H1 (cell line): ENCODE results near the gene RIN3. TPM values are rescaled to one million over a fixed set of nuclear protein-coding genes. Genes with fewer than 3 reads are reported as not detected.

ENCODE experiments used
- CTCF ChIA-PET: fragments of 300-600 bp; sonication (Branson Sonifier 250); formaldehyde crosslinking; loops from one replicate; lab custom pipeline; 2021; ENCODE audit not compliant: partially characterized antibody; lab: Charles Lee
- POLR2A ChIA-PET: fragments of 300-600 bp; sonication (Branson Sonifier 250); formaldehyde crosslinking; loops from one replicate; lab custom pipeline; 2021; ENCODE audit warnings: inconsistent platforms; ENCODE audit not compliant: partially characterized antibody; lab: Charles Lee
- DNase-seq, 2 experiments: peaks; one replicate each; pipeline versions ENCODE4 v3.0.0 to v3.0.0-alpha.2; 2010 to 2022; ENCODE audit warnings: low spot score in 2 of 2, low read depth in 1 of 2, mixed read lengths in 1 of 2
- FAIRE-seq: peaks from 2 replicates; lab custom pipeline; 2011; peaks lifted over from hg19 to GRCh38; lab: Jason Lieb, UNC
- H2AFZ ChIP-seq: 2 replicates; pipeline ENCODE4 v1.8.1; 2012; ENCODE audit warnings: low read length, inconsistent platforms
- H2AK5ac ChIP-seq: 2 replicates; pipeline ENCODE4 v1.6.1; 2013; ENCODE audit warnings: low read depth, low read length
- H2BK120ac ChIP-seq: replicated peaks from 2 replicates; pipeline ENCODE3; 2013; ENCODE audit warnings: low read depth, low read length, inconsistent platforms
- H2BK12ac ChIP-seq: 2 replicates; pipeline ENCODE4 v1.6.1; 2013; ENCODE audit warnings: low read depth, low read length
- H2BK15ac ChIP-seq: 2 replicates; pipeline ENCODE4 v1.6.1; 2013; ENCODE audit warnings: low read length
- H2BK20ac ChIP-seq: 2 replicates; pipeline ENCODE4 v1.6.1; 2013; ENCODE audit warnings: low read length
- H2BK5ac ChIP-seq: 2 replicates; pipeline ENCODE4 v1.6.1; 2013; ENCODE audit warnings: low read depth, low read length
- H3K14ac ChIP-seq: 2 replicates; pipeline ENCODE4 v1.6.1; 2013; ENCODE audit warnings: inconsistent platforms; ENCODE audit not compliant: insufficient read length
- H3K18ac ChIP-seq: 2 replicates; pipeline ENCODE4 v1.6.1; 2013; ENCODE audit warnings: low read length; ENCODE audit errors: extremely low read depth
- H3K23ac ChIP-seq: 2 replicates; pipeline ENCODE4 v1.6.1; 2013; ENCODE audit warnings: inconsistent platforms; ENCODE audit not compliant: insufficient read length
- H3K23me2 ChIP-seq: 2 replicates; pipeline ENCODE4 v1.6.1; 2013; ENCODE audit warnings: low read depth, low read length
- H3K27ac ChIP-seq: 2 replicates; pipeline ENCODE4 v1.6.1; 2011; ENCODE audit warnings: low read depth, low read length, inconsistent platforms
- H3K27me3 ChIP-seq, 4 experiments: replicated peaks in 1 of 4; 1 replicate in 1 of 4; 2 replicates in 3 of 4; pipeline versions ENCODE4 v1.6.1 to v1.8.1; 2011 to 2013; ENCODE audit warnings: low read length in 3 of 4, mild to moderate bottlenecking in 3 of 4, inconsistent platforms in 2 of 4, mixed read lengths in 2 of 4, moderate library complexity in 1 of 4; ENCODE audit not compliant: control insufficient read depth in 3 of 4, insufficient read depth in 3 of 4; ENCODE audit errors: extremely low read depth in 1 of 4
- H3K36me3 ChIP-seq, 4 experiments: 2 replicates each; pipeline versions ENCODE4 v1.6.1 to v1.8.1; 2011 to 2013; ENCODE audit warnings: mild to moderate bottlenecking in 4 of 4, low read length in 3 of 4, moderate library complexity in 2 of 4, control low read depth in 1 of 4, inconsistent platforms in 1 of 4; ENCODE audit not compliant: insufficient read depth in 4 of 4, control insufficient read depth in 2 of 4
- H3K4ac ChIP-seq: replicated peaks from 2 replicates; pipeline ENCODE3; 2013; ENCODE audit warnings: low read length, low read depth, mixed read lengths, inconsistent platforms; ENCODE audit not compliant: insufficient read length
- H3K4me1 ChIP-seq, 4 experiments: replicated peaks in 1 of 4; 1 replicate in 1 of 4; 2 replicates in 3 of 4; pipeline versions ENCODE4 v1.6.1 to v1.8.1; 2011 to 2013; ENCODE audit warnings: low read length in 3 of 4, inconsistent platforms in 2 of 4, mixed read lengths in 1 of 4; ENCODE audit not compliant: insufficient read depth in 4 of 4, control insufficient read depth in 3 of 4
- H3K4me2 ChIP-seq, 2 experiments: 2 replicates each; pipeline versions ENCODE4 v1.6.1 to v1.8.1; 2011 to 2013; ENCODE audit warnings: low read depth in 2 of 2, low read length in 2 of 2, control low read depth in 1 of 2, inconsistent platforms in 1 of 2, mild to moderate bottlenecking in 1 of 2; ENCODE audit not compliant: insufficient read depth in 1 of 2
- H3K4me3 ChIP-seq, 4 experiments: fragments of 200-600, 300-600 bp in 1 of 4; sonication (generic), shearing (Covaris generic), sonication (Bioruptor Twin) in 1 of 4; 2 replicates each; pipeline versions ENCODE4 v1.5.1 to v1.8.1; 2011 to 2016; ENCODE audit warnings: low read length in 4 of 4, low read depth in 3 of 4, control low read depth in 2 of 4, inconsistent platforms in 2 of 4, mild to moderate bottlenecking in 2 of 4, mixed read lengths in 1 of 4, moderate library complexity in 1 of 4; ENCODE audit not compliant: insufficient read depth in 2 of 4; ENCODE audit errors: extremely low read depth in 1 of 4
- H3K56ac ChIP-seq: replicated peaks from 2 replicates; pipeline ENCODE3; 2013; ENCODE audit warnings: low read depth, mild to moderate bottlenecking, mixed read lengths, low read length, inconsistent platforms; ENCODE audit not compliant: insufficient read length
- H3K79me1 ChIP-seq: 2 replicates; pipeline ENCODE4 v1.6.1; 2013; ENCODE audit warnings: low read depth, low read length, control low read depth
- H3K79me2 ChIP-seq, 2 experiments: 2 replicates each; pipeline versions ENCODE4 v1.6.1 to v1.8.1; 2012 to 2013; ENCODE audit warnings: low read length in 2 of 2, mild to moderate bottlenecking in 2 of 2, inconsistent platforms in 1 of 2; ENCODE audit not compliant: insufficient read depth in 2 of 2, control insufficient read depth in 1 of 2
- H3K9ac ChIP-seq, 4 experiments: replicated peaks in 1 of 4; 1 replicate in 1 of 4; 2 replicates in 3 of 4; pipeline versions ENCODE4 v1.6.1 to v1.8.1; 2011 to 2013; ENCODE audit warnings: low read depth in 3 of 4, low read length in 3 of 4, control low read depth in 2 of 4, mild to moderate bottlenecking in 2 of 4, moderate library complexity in 2 of 4, inconsistent platforms in 1 of 4; ENCODE audit errors: extremely low read depth in 1 of 4
- H3K9me3 ChIP-seq, 2 experiments: 2 replicates each; pipeline versions ENCODE4 v1.6.1 to v1.8.1; 2012 to 2013; ENCODE audit warnings: mild to moderate bottlenecking in 2 of 2, moderate library complexity in 2 of 2, control low read depth in 1 of 2, inconsistent platforms in 1 of 2, low read depth in 1 of 2, low read length in 1 of 2, mixed read lengths in 1 of 2; ENCODE audit not compliant: insufficient read depth in 2 of 2
- H4K20me1 ChIP-seq, 2 experiments: replicated peaks in 1 of 2; 2 replicates each; pipeline versions ENCODE3 to v1.8.1; 2011 to 2013; ENCODE audit warnings: inconsistent platforms in 2 of 2, low read length in 2 of 2, mild to moderate bottlenecking in 1 of 2; ENCODE audit not compliant: insufficient read depth in 2 of 2, control insufficient read depth in 1 of 2
- H4K5ac ChIP-seq: 2 replicates; pipeline ENCODE4 v1.6.1; 2013; ENCODE audit warnings: low read length, low read depth, mixed read lengths, inconsistent platforms; ENCODE audit not compliant: insufficient read length
- H4K8ac ChIP-seq: 2 replicates; pipeline ENCODE4 v1.8.0; 2013; ENCODE audit warnings: mild to moderate bottlenecking, moderate library complexity, low read length, inconsistent platforms; ENCODE audit not compliant: insufficient read depth; ENCODE audit errors: extremely low read depth
- H4K91ac ChIP-seq: replicated peaks from 2 replicates; pipeline ENCODE3; 2013; ENCODE audit warnings: low read length, mixed read lengths, inconsistent platforms; ENCODE audit not compliant: insufficient read length
- BACH1 ChIP-seq: IDR thresholded peaks from 2 replicates; pipeline ENCODE4 v1.6.1; 2012; ENCODE audit warnings: low read length, improper control_type of control experiment
- SRF ChIP-seq: IDR thresholded peaks from 2 replicates; pipeline ENCODE4 v1.6.1; 2011; ENCODE audit warnings: mild to moderate bottlenecking, low read depth, low read length, moderate library complexity
- TEAD4 ChIP-seq: IDR thresholded peaks from 2 replicates; pipeline ENCODE4 v1.6.1; 2012; ENCODE audit warnings: low read depth, low read length, inconsistent platforms, mixed read lengths
- WGBS, 2 experiments: shearing (Covaris generic) in 1 of 2; methylation state at CpG; one replicate each; pipeline versions ENCODE4 v1.1.6 to v1.1.7; 2013 to 2015; ENCODE audit warnings: low lambda C conversion rate in 2 of 2, mixed read lengths in 2 of 2, inconsistent platforms in 1 of 2, low coverage in 1 of 2, missing lambda C conversion rate in 1 of 2; ENCODE audit not compliant: insufficient replicate concordance in 2 of 2, insufficient coverage in 1 of 2, insufficient read length in 1 of 2; ENCODE audit errors: extremely low coverage in 1 of 2, missing lambda C conversion rate in 1 of 2; 5-methylcytosine and 5-hydroxymethylcytosine counted together
- polyA plus RNA-seq, 7 experiments: library from polyadenylated mRNA; depleted of rRNA in 3 of 7; stranded (reverse) in 5 of 7; unstranded in 2 of 7; fragments of >200 nt in 5 of 7; fragments of 200-250 nt in 2 of 7; gene quantifications; 1 replicate in 5 of 7; 2 replicates in 1 of 7; 4 replicates in 1 of 7; pipeline versions ENCODE4 v1.2.1 to v1.2.3, GENCODE V29; 2011 to 2013; ENCODE audit warnings: missing spikeins in 2 of 7, mixed read lengths in 2 of 7
- total RNA-seq: library from RNA; stranded (reverse); fragmentation: NEBNext Ultra II Directional; extraction: Animal tissue kit (Norgen Biotek cat#: 25700); gene quantifications from 2 replicates; pipeline ENCODE4 v1.2.1, GENCODE V29; 2021

Gene RIN3
- total and polyA plus RNA-seq, 2 of the 8 experiments (the other 6 are each of a cell fraction or from before 2014, with no cell fraction given): 0.59 to 1.5 TPM

- H2BK20ac ChIP-seq: no peak overlapping the region
- no peak overlapping the region for H2BK120ac ChIP-seq
- no peak overlapping the region for H3K9ac ChIP-seq
- H3K27ac ChIP-seq: no peak overlapping the region
- no peak overlapping the region for H2AK5ac ChIP-seq
- no peak overlapping the region for H3K56ac ChIP-seq
- peak overlapping the region; percentile 36; the same call in 1 of the 2 replicates for H4K8ac ChIP-seq
- no peaks in the 10 kb centered on the region for H3K27me3 ChIP-seq
- H3K14ac ChIP-seq: no peak overlapping the region
- no peak overlapping the region for H3K18ac ChIP-seq
- FAIRE-seq (no peak), DNase-seq (no peak)
- ChIA-PET POLR2A (no interaction called here), CTCF (interaction anchor here (1.0 kb wide), 1 partner anchor 12 kb away, joined by 3 read pairs; no protein-coding TSS in a partner anchor)
- H3K79me2 ChIP-seq: no peaks in the 10 kb centered on the region
- H2AFZ ChIP-seq: no peak overlapping the region; the same call in 1 of the 2 replicates
- no peak overlapping the region for H3K4me2 ChIP-seq
- no peaks in the 10 kb centered on the region for H3K36me3 ChIP-seq
- H4K91ac ChIP-seq: no peak overlapping the region
- no peak for TF ChIP-seq BACH1
- TF ChIP-seq SRF: 0 out of 2 replicates have a peak, but pooled peaks have one; percentile 43
- TF ChIP-seq TEAD4: peak; percentile 57; the same call in 1 of the 2 replicates
- peaks cover 0 to 3% (median 0%) of the 10 kb centered on the region in 4 experiments; a peak in 3 of 7 replicates for H3K4me1 ChIP-seq
- H2BK12ac ChIP-seq: no peak overlapping the region
- 72% methylated on average over 6 of the region's 6 CpGs; no CpG with 5 or more reads in 1 of the 2 experiments for WGBS, 2 experiments
- no peaks in the 10 kb centered on the region for H4K20me1 ChIP-seq
- H3K4ac ChIP-seq: no peak overlapping the region
- no peak overlapping the region for H3K23ac ChIP-seq
- H3K79me1 ChIP-seq: no peaks in the 10 kb centered on the region
- no peaks in the 10 kb centered on the region for H3K9me3 ChIP-seq
- no peak overlapping the region for H4K5ac ChIP-seq
- no peak overlapping the region for H3K4me3 ChIP-seq
- no peaks in the 10 kb centered on the region for H3K23me2 ChIP-seq
- no peak overlapping the region for H2BK5ac ChIP-seq
- no peak overlapping the region for H2BK15ac ChIP-seq
These were observed 27.0 kb downstream of the RIN3 start for GRCh38 chr14:92540472-92541048.
